SJCRH30 (cell line): ENCODE data around the gene NCOA4. TPM values are rescaled to one million over a fixed set of nuclear protein-coding genes. Genes with fewer than 3 reads are reported as not detected.
"Not testable (repeated sequence)": the region's sequence is repeated elsewhere in the genome, so short reads cannot be mapped to it uniquely, and the experiment has no call there.

Experiments used
- DNase-seq, 2 experiments: peaks; one replicate each; pipeline ENCODE4 v3.0.0-alpha.2; 2015 to 2020
- H3K27ac ChIP-seq: fragments of 250-450 bp; sonication (Bioruptor Pico); 2 replicates; pipeline ENCODE4 v1.5.1; 2020; ENCODE audit warnings: mild to moderate bottlenecking, moderate library complexity
- H3K27me3 ChIP-seq: fragments of 250-450 bp; sonication (Bioruptor Pico); 2 replicates; pipeline ENCODE4 v1.5.1; 2020; ENCODE audit warnings: mild to moderate bottlenecking, moderate library complexity
- H3K36me3 ChIP-seq: fragments of 250-450 bp; sonication (Bioruptor Pico); 2 replicates; pipeline ENCODE4 v1.5.1; 2020; ENCODE audit warnings: mild to moderate bottlenecking, moderate library complexity
- H3K4me1 ChIP-seq: fragments of 250-450 bp; sonication (Bioruptor Pico); 2 replicates; pipeline ENCODE4 v1.5.1; 2020; ENCODE audit warnings: mild to moderate bottlenecking, moderate library complexity
- H3K4me3 ChIP-seq: fragments of 250-450 bp; sonication (Bioruptor Pico); 2 replicates; pipeline ENCODE4 v1.5.1; 2020; ENCODE audit warnings: mild to moderate bottlenecking, moderate library complexity
- H3K9me3 ChIP-seq: fragments of 250-450 bp; sonication (Bioruptor Pico); replicated peaks from 2 replicates; pipeline ENCODE4 v1.5.1; 2020; ENCODE audit warnings: mild to moderate bottlenecking, moderate library complexity
- total RNA-seq: library from RNA; depleted of rRNA; stranded (reverse); fragments of >200 nt; shearing (Covaris generic); gene quantifications from 2 replicates; pipeline ENCODE4 v1.2.3, GENCODE V29; 2014

Gene NCOA4
- total RNA-seq, 1 experiment from 2014 or later, result 47.5 TPM

DNA sequence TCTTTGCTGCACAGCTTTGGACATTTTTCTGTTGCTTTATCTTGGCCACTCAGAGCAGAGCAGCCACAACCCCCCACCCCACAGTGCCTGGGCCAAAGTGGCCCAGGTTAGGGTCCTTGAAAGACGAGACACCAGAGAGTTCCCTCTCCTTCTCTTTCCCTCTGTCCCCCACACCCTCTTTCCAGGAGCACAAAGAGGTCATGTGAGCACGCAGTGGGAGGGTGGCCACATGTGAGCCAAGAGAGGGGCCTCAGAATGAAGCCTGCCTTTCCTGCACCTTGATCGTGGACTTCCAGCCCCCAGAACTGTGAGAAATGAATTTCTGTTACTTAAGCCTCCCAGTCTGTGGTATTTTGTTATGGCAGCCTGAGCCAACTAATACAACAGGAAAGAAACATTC, 30.3 kb upstream of the NCOA4 start:
- Histone ChIP-seq H3K4me1 (no peaks in the 10 kb centered on the region), H3K36me3 (no peaks in the 10 kb centered on the region), H3K27ac (no peak overlapping the region), H3K27me3 (no peaks in the 10 kb centered on the region), H3K4me3 (no peak overlapping the region), H3K9me3 (no peaks in the 10 kb centered on the region)
- no peak for DNase-seq

DNA sequence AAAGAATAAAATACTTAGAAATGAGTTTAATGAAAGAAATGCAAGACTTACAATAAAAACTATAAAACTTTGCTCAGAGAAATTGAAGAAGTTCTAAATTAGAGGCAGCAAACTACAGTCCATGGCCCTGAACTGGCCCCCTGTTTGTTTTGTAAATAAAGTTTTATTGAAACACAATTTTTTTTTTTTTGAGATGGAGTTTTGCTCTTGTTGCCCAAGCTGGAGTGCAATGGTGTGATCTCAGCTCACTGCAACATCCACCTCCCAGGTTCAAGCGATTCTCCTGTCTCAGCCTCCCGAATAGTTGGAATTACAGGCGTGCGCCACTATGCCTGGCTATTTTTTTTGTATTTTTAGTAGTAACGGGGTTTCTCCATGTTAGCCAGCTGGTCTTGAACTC, 27.5 kb upstream of the NCOA4 start:
- H3K4me3 ChIP-seq, H3K27me3 ChIP-seq, H3K4me1 ChIP-seq, H3K9me3 ChIP-seq, DNase-seq, H3K36me3 ChIP-seq, H3K27ac ChIP-seq: not testable (repeated sequence)

DNA sequence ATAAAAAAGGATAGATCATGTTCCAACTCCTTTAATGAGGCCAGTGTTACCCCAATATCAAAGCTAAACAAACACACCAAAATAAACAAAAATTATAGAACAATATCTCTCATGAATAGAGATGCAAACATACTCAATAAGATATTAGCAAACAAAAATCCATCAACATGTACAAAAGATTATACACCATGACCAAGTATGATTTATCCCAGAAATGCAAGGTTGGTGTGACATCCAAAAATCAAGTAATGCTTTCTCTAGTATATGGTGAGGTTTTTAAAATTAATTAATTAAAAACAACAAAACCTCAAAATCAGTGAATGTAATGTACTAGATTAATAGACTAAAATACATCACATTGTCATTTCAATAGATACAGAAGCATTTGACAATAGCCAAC, 26.6 kb upstream of the NCOA4 start:
- H3K27ac ChIP-seq, result no peak overlapping the region
- H3K36me3 ChIP-seq, result no peaks in the 10 kb centered on the region
- no peak for DNase-seq

DNA sequence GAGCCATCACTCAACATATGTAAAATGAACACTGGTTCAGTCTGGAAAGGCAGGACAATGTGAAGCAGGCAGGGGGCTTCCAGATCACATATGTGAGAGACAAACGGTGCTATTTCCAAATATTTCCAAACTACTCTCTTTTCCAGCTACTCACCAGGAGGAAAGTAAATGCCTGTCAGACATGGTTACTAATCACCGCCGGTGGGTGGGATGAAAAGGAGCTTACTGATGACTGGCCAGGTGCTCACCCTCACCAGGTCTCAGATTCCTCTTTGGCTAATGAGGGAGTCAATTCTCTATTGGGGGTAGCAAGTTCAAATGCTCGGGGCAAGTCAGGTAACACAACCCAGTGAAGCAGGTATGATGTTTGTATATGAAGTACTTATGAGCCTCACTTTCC, 25.3 kb upstream of the NCOA4 start:
- no peak overlapping the region for H3K27ac ChIP-seq
- H3K9me3 ChIP-seq, result no peaks in the 10 kb centered on the region
- no peak overlapping the region for H3K4me3 ChIP-seq
- H3K36me3 ChIP-seq, result no peaks in the 10 kb centered on the region
- no peak for DNase-seq
- H3K27me3 ChIP-seq, result no peaks in the 10 kb centered on the region
- peaks cover 3% of the 10 kb centered on the region; the same call in 1 of the 2 replicates for H3K4me1 ChIP-seq

More for the DNA sequence above, 26.6 kb upstream of the NCOA4 start:
- Histone ChIP-seq H3K9me3 (no peaks in the 10 kb centered on the region), H3K4me1 (no peaks in the 10 kb centered on the region; the same call in 1 of the 2 replicates), H3K4me3 (no peak overlapping the region), H3K27me3 (no peaks in the 10 kb centered on the region)

DNA sequence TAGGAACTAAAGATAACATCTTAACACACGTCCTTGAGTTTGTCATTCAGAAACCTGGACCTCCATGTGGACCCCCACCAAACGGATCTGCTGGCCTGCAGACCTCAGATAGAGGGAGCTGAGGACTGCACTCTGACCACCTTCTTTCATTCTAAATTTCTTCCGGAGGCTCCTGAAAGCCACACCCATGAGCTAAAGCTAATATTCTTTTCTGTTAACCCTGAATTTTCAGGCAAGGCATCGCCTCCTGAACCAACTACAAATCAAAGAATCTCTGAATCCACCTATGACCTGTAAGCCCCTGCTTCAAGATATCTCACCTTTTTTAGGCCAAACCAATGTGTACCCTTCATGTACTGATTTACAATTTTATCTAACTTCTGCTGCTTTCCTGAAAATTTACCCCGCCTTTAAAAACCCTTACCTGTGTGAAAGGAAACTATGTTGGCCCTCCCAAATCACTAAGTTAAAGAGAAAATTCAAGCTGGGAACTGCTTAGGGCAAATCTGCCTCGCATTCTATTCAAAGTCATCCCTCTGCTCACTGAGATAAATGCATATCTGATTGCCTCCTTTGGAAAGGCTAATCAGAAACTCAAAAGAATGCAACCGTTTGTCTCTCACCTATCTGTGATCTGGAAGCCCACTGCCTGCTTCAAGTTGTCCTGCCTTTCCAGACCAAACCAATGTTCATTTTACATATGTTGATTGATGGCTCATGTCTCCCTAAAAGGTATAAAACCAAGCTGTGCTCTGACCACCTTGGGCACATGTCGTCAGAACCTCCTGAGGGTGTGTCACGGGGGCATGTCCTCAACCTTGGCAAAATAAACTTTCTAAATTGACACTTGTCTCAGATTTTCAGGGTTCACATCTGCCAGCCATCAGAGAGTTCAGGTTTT, 23.4 kb upstream of the NCOA4 start:
- no peaks in the 10 kb centered on the region for H3K9me3 ChIP-seq
- no peaks in the 10 kb centered on the region for H3K36me3 ChIP-seq
- H3K4me3 ChIP-seq, result no peak overlapping the region
- peaks cover 3% of the 10 kb centered on the region; the same call in 1 of the 2 replicates for H3K4me1 ChIP-seq
- H3K27me3 ChIP-seq, result no peaks in the 10 kb centered on the region
- DNase-seq, result no peak
- H3K27ac ChIP-seq, result no peak overlapping the region

DNA sequence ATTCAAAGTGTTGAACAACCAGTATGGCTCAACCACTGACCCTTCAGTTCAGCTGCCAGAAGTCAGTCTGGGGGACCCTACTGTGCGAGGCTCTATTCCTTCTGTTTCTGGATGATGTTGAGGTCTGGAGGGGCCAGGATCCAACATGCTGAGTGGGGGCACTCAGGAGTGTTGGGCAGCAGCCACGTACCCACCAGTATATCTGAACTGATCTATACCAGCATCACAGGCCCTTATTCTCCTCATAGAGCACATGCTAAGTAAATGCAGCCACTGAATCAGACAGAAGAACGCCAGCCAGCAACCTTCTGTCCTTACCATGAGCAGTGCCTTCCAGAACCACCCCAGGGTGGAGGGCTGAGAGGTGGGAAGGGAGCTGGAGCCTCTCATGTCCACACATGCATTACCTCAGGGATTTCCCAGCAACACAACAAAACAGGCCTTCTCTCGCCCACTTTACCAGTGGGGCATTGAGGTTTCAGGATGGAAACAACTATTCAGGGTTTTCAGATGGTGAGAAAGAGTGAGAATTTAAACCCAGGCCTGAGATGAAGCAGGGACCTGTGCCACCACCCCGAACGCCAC, 22.5 kb upstream of the NCOA4 start:
- DNase-seq, result no peak
- Histone ChIP-seq H3K27ac (no peak overlapping the region), H3K4me3 (no peak overlapping the region), H3K4me1 (peaks cover 3% of the 10 kb centered on the region; the same call in 1 of the 2 replicates), H3K36me3 (no peaks in the 10 kb centered on the region), H3K9me3 (no peaks in the 10 kb centered on the region), H3K27me3 (no peaks in the 10 kb centered on the region)

DNA sequence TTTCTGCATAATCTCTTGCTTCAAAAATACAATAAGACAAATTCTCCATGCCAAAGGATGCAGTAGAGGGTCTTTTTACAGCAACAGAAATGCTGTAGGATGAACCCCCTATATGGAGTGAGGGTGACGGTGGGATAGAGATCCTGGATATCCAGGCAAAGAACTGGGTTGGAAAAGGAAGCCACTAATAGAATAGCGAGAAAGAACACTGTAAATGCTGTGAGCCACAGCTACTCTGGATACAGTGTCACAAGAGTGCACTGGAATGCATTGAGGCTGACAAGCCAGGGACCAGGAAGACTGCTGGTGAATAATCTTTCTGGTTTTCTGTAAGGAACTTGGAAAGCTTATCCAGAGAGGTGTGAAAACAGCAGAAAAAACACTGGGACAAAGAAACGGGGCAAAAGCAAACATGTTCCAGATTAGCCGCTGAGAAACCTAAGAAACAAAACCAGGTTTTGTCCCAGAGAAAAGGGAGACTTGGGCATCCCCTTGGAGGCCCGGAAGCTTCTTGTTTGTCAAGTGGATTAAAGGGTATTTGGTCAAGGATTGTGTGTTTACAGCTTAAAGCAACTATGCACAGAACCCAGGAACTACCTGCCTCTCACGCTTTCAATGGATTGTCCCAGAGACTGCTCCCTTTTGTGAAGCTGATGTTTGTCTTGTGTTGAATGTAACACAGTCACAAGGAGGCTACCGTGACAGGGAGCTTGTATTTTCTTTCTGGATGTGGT, 21.8 kb upstream of the NCOA4 start:
- no peaks in the 10 kb centered on the region for H3K9me3 ChIP-seq
- no peaks in the 10 kb centered on the region for H3K27me3 ChIP-seq
- peaks cover 3% of the 10 kb centered on the region; the same call in 1 of the 2 replicates for H3K4me1 ChIP-seq
- H3K27ac ChIP-seq, result no peak overlapping the region
- H3K4me3 ChIP-seq, result no peak overlapping the region
- DNase-seq, result peak in 1 of 2 experiments; percentile 8
- H3K36me3 ChIP-seq, result no peaks in the 10 kb centered on the region

DNA sequence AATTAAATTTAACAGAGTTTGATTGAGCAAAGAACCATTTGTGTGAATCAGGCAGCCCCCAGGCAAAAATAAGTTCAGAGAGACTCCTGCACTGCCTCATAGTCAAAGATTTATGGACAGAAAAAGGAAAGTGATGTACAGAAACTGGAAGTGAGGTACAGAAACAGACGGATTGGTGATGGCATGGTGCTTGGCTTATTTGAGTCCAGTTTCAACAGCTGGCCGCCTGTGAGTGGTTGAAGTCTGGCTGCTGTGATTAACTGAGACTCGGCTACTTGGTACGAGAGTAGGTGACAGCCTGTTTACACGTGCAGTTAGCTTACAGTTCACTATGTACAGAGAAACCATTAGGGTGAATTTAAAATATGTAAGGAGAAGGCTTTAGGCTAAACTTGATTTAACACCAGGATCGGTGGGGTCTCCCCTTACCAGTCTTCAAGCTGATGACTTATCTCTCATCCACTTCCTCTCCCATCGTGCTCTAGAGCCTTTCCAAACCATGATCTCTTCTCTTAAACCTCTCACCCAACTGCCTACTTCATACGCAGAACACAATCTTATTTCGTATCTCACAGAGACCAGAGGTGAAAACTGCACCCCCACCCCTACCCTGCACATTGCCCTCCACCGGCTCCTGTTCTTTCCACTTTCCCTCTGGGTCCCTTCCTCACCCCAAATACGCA, 20.7 kb upstream of the NCOA4 start:
- H3K4me1 ChIP-seq, result peaks cover 3% of the 10 kb centered on the region; the same call in 1 of the 2 replicates
- H3K4me3 ChIP-seq, result no peak overlapping the region
- H3K27ac ChIP-seq, result no peak overlapping the region
- H3K36me3 ChIP-seq, result no peaks in the 10 kb centered on the region
- no peaks in the 10 kb centered on the region for H3K9me3 ChIP-seq
- peak; percentile 11 to 58 for DNase-seq
- no peaks in the 10 kb centered on the region for H3K27me3 ChIP-seq

DNA sequence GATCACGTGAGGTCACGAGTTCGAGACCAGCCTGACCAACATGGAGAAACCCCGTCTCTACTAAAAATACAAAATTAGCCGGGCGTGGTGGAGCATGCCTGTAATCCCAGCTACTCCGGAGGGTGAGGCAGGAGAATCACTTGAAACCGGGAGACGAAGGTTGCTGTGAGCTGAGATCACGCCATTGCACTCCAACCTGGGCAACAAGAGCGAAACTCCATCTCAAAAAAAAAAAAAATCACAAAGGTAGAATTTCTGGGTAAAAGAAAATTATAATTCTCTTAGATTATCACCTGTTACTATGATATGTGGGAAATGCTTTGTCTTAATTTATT, 19.0 kb upstream of the NCOA4 start:
- H3K9me3 ChIP-seq, H3K27ac ChIP-seq, H3K4me1 ChIP-seq, H3K36me3 ChIP-seq, DNase-seq, H3K27me3 ChIP-seq, H3K4me3 ChIP-seq: not testable (repeated sequence)

DNA sequence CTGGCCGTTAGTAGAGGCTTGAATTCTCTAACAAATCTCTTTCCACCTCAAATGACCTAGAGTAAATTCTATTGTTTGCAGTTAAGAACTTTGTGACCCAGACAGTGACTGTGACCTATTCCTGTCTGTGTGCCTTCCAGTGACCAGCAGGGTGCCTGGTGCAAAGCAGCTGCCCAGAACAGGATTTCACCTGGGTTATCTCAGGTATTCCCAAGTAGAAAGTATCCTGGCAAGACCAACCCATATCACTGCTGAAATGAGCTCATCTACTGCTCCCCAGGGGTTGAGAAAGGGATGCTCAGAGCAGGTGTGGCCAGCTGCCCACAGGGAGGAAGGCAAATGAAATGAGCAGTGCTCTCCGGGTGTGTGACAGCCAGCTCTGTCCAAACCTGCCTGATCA, 17.7 kb upstream of the NCOA4 start:
- Histone ChIP-seq H3K9me3 (no peaks in the 10 kb centered on the region), H3K4me1 (peaks cover 3% of the 10 kb centered on the region; the same call in 1 of the 2 replicates), H3K36me3 (no peaks in the 10 kb centered on the region), H3K4me3 (no peak overlapping the region), H3K27me3 (no peaks in the 10 kb centered on the region), H3K27ac (no peak overlapping the region)
- no peak for DNase-seq

DNA sequence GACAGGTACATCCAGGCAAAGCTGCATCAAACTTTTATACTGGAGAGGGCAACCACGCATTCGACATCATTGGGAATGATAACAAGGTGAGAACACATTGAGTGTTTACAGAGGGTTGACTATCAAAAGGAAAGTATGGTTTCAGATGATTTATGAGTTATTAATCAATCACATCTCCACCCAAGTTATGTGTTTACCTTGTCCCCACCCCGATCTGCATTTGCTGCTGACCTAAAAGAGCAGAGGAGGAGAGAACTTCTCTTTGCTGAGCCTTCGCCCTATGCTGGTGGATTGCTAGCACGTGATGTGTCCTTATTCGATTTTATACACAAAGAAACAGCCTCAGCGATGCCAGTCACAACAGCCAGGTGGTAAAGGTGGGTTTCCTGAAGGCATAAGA, 15.8 kb upstream of the NCOA4 start, which contains the start of gene MSMB:
TSS of gene MSMB (minus strand) at position 9 of the 400 bp plus-strand sequence. CDS start 32 bp downstream, outside the sequence.
- Histone ChIP-seq H3K4me3 (no peak within 1 kb of the TSS), H3K36me3 (no peaks in the 10 kb centered on the region), H3K27ac (no peak within 1 kb of the TSS), H3K9me3 (no peaks in the 10 kb centered on the region), H3K4me1 (no peaks in the 10 kb centered on the region; the same call in 1 of the 2 replicates), H3K27me3 (no peaks in the 10 kb centered on the region)
- DNase-seq, result no peak

DNA sequence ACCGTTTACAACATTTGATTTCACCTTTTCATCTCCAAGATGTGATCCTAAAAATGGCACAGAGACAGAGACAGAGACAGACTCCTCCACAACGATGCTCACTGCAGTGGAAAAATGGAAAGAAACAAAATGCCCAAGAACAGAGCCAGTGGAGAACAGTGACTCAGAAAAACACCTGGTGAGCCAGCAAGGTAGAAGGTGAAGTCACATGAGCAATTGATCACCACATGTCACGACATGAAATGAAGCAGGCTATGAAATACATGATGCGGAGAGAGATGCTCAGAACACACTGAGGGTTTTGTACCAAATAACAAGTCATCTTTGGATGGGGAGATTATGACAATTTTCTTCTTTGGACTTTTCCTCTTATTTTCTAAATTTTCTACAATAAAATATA, 12.1 kb upstream of the NCOA4 start:
- Histone ChIP-seq H3K27ac (no peak overlapping the region), H3K27me3 (no peaks in the 10 kb centered on the region), H3K9me3 (no peaks in the 10 kb centered on the region), H3K4me3 (no peak overlapping the region), H3K36me3 (no peaks in the 10 kb centered on the region), H3K4me1 (no peaks in the 10 kb centered on the region)
- DNase-seq, result no peak

DNA sequence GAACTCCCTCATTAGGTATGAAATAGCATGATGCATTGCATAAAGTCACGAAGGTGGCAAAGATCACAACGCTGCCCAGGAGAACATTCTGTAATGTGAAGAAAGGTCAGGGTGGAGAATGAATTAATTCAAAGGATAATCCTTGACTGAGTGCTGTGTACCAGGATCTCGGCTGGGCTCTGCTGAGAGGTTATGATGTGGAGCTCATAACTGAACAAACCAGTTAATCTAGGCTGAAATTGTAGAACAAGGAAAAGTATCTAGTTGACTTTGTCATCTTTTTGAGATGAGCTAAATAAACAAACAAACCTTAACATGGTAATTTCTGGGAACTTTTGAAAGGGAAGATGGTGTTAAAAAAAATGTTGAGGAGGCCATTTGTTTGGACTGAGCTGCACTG, 9.6 kb upstream of the NCOA4 start:
- no peaks in the 10 kb centered on the region for H3K36me3 ChIP-seq
- H3K27ac ChIP-seq, result no peak overlapping the region
- no peak for DNase-seq
- no peak overlapping the region for H3K4me3 ChIP-seq
- H3K9me3 ChIP-seq, result no peaks in the 10 kb centered on the region
- H3K4me1 ChIP-seq, result no peaks in the 10 kb centered on the region
- no peaks in the 10 kb centered on the region for H3K27me3 ChIP-seq

DNA sequence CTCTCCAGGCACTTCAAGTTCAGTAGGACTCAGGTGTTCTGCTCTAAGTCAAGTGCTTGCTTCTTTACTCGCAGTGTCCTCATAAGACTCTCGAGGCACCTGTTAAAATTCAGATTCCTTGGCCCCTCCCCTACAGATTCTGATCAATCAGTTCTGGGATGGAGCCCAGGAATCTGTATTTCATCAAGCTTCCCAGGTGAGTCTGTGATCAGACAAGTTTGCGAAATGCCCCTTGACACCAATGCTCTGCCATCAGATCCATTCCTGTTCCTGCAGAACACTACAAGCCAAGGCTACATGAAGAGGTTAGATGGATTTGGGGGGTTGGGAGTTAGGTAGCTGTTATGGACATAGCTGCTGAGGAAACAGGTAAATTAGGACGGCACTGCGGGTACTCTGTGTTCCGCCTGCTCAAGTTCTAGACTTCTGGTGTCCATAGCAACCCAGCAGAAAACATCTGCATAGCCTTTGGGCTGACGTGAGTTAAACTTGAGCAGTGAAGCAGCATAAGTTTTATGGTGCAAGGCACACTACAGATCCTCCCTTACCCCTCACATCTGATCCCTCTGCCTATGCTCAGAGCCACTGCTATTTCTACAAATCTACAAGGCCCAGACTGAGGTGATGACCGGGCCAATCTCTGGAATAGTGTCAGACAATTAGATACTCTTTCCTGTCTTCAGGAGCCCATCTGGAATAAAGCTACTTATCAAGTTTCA, 6.8 kb upstream of the NCOA4 start:
- H3K4me3 ChIP-seq, result no peak overlapping the region
- no peak for DNase-seq
- no peaks in the 10 kb centered on the region for H3K27me3 ChIP-seq
- H3K9me3 ChIP-seq, result no peaks in the 10 kb centered on the region
- no peaks in the 10 kb centered on the region for H3K4me1 ChIP-seq
- no peak overlapping the region for H3K27ac ChIP-seq
- no peaks in the 10 kb centered on the region for H3K36me3 ChIP-seq
